CD4-positive, alpha-beta T cell (primary cell): Measurements from ENCODE around the gene HOGA1. TPM values are rescaled to one million over a fixed set of nuclear protein-coding genes. Genes with fewer than 3 reads are reported as not detected.

Source experiments
- ATAC-seq: fragments of 200-7000 bp; cut with Tn5 transposase; one replicate; pipeline ENCODE4 v1.10.0; 2022; ENCODE audit warnings: mild to moderate bottlenecking; ENCODE audit not compliant: poor library complexity
- CTCF ChIA-PET: fragments of 350-600 bp; sonication (Branson Sonifier 250); formaldehyde crosslinking; loops from one replicate; lab custom pipeline; 2021; ENCODE audit warnings: antibody characterized with exemption, inconsistent platforms; lab: Charles Lee
- POLR2A ChIA-PET: fragments of 350-600 bp; sonication (Branson Sonifier 250); formaldehyde crosslinking; loops from one replicate; lab custom pipeline; 2021; ENCODE audit warnings: antibody characterized with exemption, inconsistent platforms; lab: Charles Lee
- DNase-seq, 14 experiments: peaks; one replicate each; pipeline ENCODE4 v3.0.0-alpha.2; 2013 to 2020; ENCODE audit warnings: mixed read lengths in 2 of 14
- H3K27ac ChIP-seq, 2 donors: one replicate each; pipeline versions ENCODE4 v1.5.1 to v1.7.0; 2013; ENCODE audit warnings: low read length in 2 of 2, low read depth in 1 of 2, mild to moderate bottlenecking in 1 of 2
- H3K27me3 ChIP-seq, 2 experiments: 1 replicate in 1 of 2; 2 replicates in 1 of 2; pipeline versions ENCODE4 v1.6.1 to v1.7.0; 2013; ENCODE audit warnings: low read length in 2 of 2, control low read depth in 1 of 2, mild to moderate bottlenecking in 1 of 2, moderate library complexity in 1 of 2; ENCODE audit not compliant: insufficient read depth in 2 of 2, control insufficient read depth in 1 of 2
- H3K36me3 ChIP-seq: one replicate; pipeline ENCODE4 v1.6.1; 2013; ENCODE audit warnings: low read length, control low read depth; ENCODE audit not compliant: insufficient read depth
- H3K4me1 ChIP-seq: one replicate; pipeline ENCODE4 v1.6.1; 2013; ENCODE audit warnings: low read length, control low read depth; ENCODE audit not compliant: insufficient read depth
- H3K4me3 ChIP-seq: one replicate; pipeline ENCODE4 v1.5.1; 2013; ENCODE audit warnings: mild to moderate bottlenecking, low read length, moderate library complexity
- H3K9me3 ChIP-seq, 2 experiments: 1 replicate in 1 of 2; 2 replicates in 1 of 2; pipeline versions ENCODE4 v1.6.1 to v1.7.0; 2013; ENCODE audit warnings: low read length in 2 of 2, mild to moderate bottlenecking in 2 of 2, control low read depth in 1 of 2, moderate library complexity in 1 of 2; ENCODE audit not compliant: control insufficient read depth in 1 of 2, insufficient read depth in 1 of 2
- H3K27ac Mint-ChIP-seq: one replicate; pipeline ENCODE4 v1.8.0; 2020; ENCODE audit warnings: mixed read lengths
- H3K27me3 Mint-ChIP-seq: one replicate; pipeline ENCODE4 v1.8.0; 2021; ENCODE audit warnings: mixed read lengths
- H3K36me3 Mint-ChIP-seq: one replicate; pipeline ENCODE4 v1.8.0; 2021; ENCODE audit warnings: low read depth, mixed read lengths
- H3K4me1 Mint-ChIP-seq: one replicate; pipeline ENCODE4 v1.8.0; 2021; ENCODE audit warnings: low read depth, mixed read lengths
- H3K4me3 Mint-ChIP-seq: one replicate; pipeline ENCODE4 v1.8.0; 2020; ENCODE audit warnings: mild to moderate bottlenecking, mixed read lengths
- H3K9me3 Mint-ChIP-seq: one replicate; pipeline ENCODE4 v1.8.0; 2020; ENCODE audit warnings: mixed read lengths
- intact Hi-C, 2 experiments: fragments of 100-400 bp; cut with DNase I in 1 of 2; cut with micrococcal nuclease in 1 of 2; formaldehyde crosslinking; loops; one replicate each; pipeline versions ENCODE4 v1.15.1 to v1.9.0; 2023 to 2025; cut with DNase I, micrococcal nuclease
- total RNA-seq, 174 experiments: library from RNA in 2 of 174; stranded (reverse) in 2 of 174; gene quantifications; one replicate each; pipeline ENCODE4 v1.2.3 and lab custom pipeline; 2021 to 2026
- TF ChIP-seq, protein P1 (sequence below): fragments of 200-600 bp; IDR thresholded peaks from one replicate; pipeline ENCODE4 v1.8.0; 2022; ENCODE audit warnings: antibody characterized with exemption, mild to moderate bottlenecking

The HOGA1 gene
- total RNA-seq, 2 experiments from 2014 or later: not detected

DNA sequence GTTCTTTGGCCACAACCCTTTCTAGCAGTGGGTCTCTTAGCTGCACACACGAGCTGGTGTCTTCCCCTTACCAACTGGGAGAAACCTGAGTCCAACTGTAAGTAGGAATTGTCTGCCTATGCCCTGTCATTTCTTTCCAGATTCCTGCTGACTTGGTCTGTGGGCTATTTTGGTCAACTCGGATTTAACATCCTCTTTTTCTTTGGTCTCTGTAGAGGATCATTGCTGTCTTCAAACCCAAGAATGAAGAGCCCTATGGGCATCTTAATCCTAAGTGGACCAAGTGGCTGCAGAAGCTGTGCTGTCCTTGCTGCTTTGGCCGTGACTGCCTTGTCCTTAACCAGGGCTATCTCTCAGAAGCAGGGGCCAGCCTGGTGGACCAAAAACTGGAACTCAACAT, 66.5 kb downstream of the HOGA1 start:
- no peaks in the 10 kb centered on the region for H3K27me3 ChIP-seq
- H3K9me3 Mint-ChIP-seq: no peaks in the 10 kb centered on the region
- peaks cover 59% of the 10 kb centered on the region for H3K36me3 Mint-ChIP-seq
- TF ChIP-seq, protein P1, sequence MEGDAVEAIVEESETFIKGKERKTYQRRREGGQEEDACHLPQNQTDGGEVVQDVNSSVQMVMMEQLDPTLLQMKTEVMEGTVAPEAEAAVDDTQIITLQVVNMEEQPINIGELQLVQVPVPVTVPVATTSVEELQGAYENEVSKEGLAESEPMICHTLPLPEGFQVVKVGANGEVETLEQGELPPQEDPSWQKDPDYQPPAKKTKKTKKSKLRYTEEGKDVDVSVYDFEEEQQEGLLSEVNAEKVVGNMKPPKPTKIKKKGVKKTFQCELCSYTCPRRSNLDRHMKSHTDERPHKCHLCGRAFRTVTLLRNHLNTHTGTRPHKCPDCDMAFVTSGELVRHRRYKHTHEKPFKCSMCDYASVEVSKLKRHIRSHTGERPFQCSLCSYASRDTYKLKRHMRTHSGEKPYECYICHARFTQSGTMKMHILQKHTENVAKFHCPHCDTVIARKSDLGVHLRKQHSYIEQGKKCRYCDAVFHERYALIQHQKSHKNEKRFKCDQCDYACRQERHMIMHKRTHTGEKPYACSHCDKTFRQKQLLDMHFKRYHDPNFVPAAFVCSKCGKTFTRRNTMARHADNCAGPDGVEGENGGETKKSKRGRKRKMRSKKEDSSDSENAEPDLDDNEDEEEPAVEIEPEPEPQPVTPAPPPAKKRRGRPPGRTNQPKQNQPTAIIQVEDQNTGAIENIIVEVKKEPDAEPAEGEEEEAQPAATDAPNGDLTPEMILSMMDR: no peak
- no peak overlapping the region for H3K27ac Mint-ChIP-seq
- peaks cover 13% of the 10 kb centered on the region for H3K4me1 Mint-ChIP-seq
- intact Hi-C loops: no loop called here
- peaks cover 22% of the 10 kb centered on the region for H3K36me3 ChIP-seq
- POLR2A ChIA-PET: no interaction called here
- H3K4me1 ChIP-seq: peaks cover 12% of the 10 kb centered on the region
- CTCF ChIA-PET: no interaction called here
- DNase-seq (no peak), ATAC-seq (no peak)
- H3K4me3 ChIP-seq: no peak overlapping the region
- no peak overlapping the region for H3K4me3 Mint-ChIP-seq
- no peaks in the 10 kb centered on the region for H3K27me3 Mint-ChIP-seq
- H3K27ac ChIP-seq: no peak overlapping the region
- no peaks in the 10 kb centered on the region for H3K9me3 ChIP-seq

DNA sequence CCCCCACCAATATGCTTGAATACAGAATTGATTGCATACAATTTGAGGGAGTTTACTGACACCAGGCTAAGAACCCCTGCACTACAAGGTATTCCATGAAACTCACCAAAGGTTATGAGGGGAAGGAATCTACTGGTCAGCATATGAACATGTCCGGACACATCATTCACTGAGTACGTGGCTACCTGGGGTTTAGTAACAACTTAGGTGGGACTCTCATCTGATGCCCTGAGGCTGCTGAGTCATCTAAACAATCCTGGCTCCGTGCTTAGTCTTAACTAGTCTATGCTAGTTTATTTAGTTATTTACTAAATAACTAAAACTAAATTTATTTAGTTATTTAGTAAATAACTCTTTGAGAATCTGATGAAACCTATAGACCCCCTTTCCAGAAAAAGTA, 67.6 kb downstream of the HOGA1 start:
- H3K4me3 ChIP-seq: no peak overlapping the region
- TF ChIP-seq, protein P1: no peak
- H3K36me3 ChIP-seq: peaks cover 32% of the 10 kb centered on the region
- ChIA-PET POLR2A (no interaction called here), CTCF (no interaction called here)
- Mint-ChIP-seq H3K4me1 (peaks cover 13% of the 10 kb centered on the region), H3K9me3 (no peaks in the 10 kb centered on the region), H3K4me3 (no peak overlapping the region), H3K36me3 (peaks cover 66% of the 10 kb centered on the region), H3K27ac (no peak overlapping the region), H3K27me3 (no peaks in the 10 kb centered on the region)
- no peak overlapping the region for H3K27ac ChIP-seq
- no peaks in the 10 kb centered on the region for H3K9me3 ChIP-seq
- DNase-seq: no peak
- intact Hi-C loops: no loop called here
- H3K4me1 ChIP-seq: peaks cover 12% of the 10 kb centered on the region
- ATAC-seq: no peak
- H3K27me3 ChIP-seq: no peaks in the 10 kb centered on the region

DNA sequence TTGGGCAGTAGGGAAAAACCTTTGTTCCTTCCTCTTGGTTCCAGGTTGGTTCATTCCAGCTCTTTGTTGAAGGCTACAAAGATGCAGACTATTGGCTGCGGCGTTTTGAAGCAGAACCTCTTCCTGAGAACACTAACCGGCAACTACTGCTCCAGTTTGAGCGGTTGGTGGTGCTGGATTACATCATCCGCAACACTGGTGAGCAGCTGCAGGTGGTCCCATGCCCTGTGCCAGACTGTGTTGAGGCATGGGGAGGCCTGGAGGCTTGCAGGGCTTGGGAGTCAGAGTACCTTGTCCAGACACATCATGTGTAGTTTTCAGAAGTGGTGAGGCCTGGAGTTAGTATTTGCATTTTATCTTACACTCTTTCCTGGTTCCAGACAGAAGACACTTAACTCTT, 72.6 kb downstream of the HOGA1 start:
- TF ChIP-seq, protein P1: no peak
- Histone ChIP-seq H3K36me3 (peaks cover 25% of the 10 kb centered on the region), H3K27ac (no peak overlapping the region), H3K4me1 (no peaks in the 10 kb centered on the region), H3K27me3 (no peaks in the 10 kb centered on the region), H3K9me3 (no peaks in the 10 kb centered on the region), H3K4me3 (no peak overlapping the region)
- ATAC-seq (no peak), DNase-seq (no peak)
- Mint-ChIP-seq H3K4me3 (no peak overlapping the region), H3K27me3 (no peaks in the 10 kb centered on the region), H3K36me3 (peaks cover 70% of the 10 kb centered on the region), H3K4me1 (no peaks in the 10 kb centered on the region), H3K27ac (no peak overlapping the region), H3K9me3 (no peaks in the 10 kb centered on the region)
- intact Hi-C loops: no loop called here
- CTCF ChIA-PET: no interaction called here
- POLR2A ChIA-PET: no interaction called here
